ENCODE results near the gene ADGRV1.
"Not testable (repeated sequence)": the region's sequence is repeated elsewhere in the genome, so short reads cannot be mapped to it uniquely, and the experiment has no call there.

The ADGRV1 gene

DNA sequence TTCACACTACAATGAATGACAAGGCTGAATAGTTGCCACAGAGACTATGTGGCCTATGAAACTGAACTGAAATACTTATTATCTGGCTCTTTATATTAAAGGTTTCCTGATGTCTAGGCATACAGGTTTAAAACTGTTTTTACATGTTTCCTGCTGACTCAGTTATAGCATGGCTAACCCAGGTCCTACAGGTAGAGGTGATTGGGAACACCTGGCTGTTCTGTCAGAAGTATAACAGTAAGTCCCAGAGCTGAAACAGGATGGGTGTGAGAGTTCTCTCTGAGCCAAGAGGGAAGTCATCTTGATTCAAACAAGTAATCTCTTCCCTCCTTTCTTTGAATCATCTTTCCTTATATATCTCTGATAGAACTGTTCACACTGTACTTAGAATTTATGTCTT, 4.9 kb upstream of the ADGRV1 start:
- DNase-seq: no peak

GRCh38 chr5:90554358-90555006, 4.1 kb upstream of the ADGRV1 start:
- DNase-seq: no peak

- no peak for DNase-seq
Measured at GRCh38 chr5:90555666-90556065, 2.9 kb upstream of the ADGRV1 start.

DNA sequence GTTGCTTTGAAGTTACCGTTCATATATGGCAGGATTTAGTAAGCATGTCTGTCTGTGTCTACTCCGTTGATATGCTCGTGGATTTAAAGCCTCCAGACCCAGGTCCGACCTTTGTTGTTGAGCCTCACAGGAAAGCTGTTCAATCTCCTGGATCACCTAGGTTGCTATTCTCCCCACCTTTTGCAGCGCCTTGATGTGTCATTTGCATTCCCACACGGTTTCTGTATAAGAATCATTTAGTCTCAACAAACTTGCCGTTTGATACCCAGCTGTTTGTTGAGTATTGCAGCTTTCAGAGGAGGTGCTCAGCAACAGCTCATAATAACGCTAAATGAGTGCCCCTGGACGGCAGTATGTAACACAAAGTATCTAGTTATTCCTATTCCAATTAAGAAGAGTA, 1.2 kb upstream of the ADGRV1 start:
- no peak for DNase-seq

GRCh38 chr5:90557871-90558270, 726 bp upstream of the ADGRV1 start:
- DNase-seq: no peak

- DNase-seq: no peak
Measured at GRCh38 chr5:90560771-90561170, 2.2 kb downstream of the ADGRV1 start.

DNA sequence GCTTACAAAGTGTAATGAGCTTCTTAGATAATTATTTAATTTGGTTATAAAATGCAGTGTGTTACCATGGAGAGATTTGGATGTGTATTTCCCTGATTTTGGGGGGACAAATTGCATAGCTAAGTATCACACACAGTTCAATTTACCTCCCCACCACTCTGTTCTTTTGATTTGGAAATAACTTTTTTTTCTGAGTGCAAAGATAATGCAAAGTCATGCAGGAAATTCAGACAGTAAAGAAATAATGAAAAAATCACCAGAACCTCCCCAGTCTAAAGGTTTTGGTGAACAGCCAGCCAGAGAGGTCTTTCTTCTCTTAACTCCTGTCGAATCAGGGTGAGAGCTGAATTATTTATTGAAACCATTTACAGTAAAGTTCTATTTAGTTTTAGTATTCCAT, 3.2 kb downstream of the ADGRV1 start:
- DNase-seq: no peak

DNA sequence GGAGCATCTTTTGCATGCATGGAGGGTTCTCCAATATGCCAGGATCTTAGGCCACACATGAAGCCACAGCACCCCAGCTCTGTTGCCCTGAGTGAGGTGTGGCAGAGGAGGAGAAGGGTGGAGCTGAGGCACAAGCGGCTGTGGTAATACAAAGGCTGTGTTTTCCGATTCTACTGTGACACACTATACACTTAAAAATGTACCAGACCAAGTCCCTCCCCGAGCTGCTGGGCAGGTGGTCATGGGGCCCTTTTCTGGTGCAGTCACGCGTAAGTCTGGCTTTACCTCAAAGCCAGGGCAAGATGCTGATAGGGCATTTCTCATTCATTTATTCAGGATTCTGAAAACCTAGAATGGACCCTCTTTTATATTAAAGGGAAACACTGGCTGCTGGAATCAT, 3.7 kb downstream of the ADGRV1 start:
- DNase-seq: no peak

- no peak for DNase-seq
Measured at GRCh38 chr5:90563108-90563507, 4.5 kb downstream of the ADGRV1 start.

GRCh38 chr5:90565491-90565890, 6.9 kb downstream of the ADGRV1 start:
- no peak for DNase-seq

DNA sequence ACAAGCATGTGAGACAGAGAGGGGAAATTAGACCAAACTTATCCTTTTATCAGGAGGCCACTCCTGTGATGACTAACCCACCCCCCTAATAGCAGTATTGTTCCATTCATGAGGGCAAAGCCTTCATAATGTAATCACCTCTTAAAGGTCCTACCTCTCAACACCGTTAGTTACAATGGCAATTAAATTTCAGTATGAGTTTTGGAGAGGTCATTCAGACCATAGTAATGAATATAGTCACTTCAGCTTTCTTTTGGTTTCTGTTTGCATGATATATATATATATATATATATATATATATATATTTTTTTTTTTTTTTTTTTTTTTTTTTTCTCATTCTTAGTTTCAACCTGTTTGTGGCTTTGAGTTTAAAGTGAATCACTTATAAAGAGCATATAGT, 10.5 kb downstream of the ADGRV1 start:
- no peak for DNase-seq

DNA sequence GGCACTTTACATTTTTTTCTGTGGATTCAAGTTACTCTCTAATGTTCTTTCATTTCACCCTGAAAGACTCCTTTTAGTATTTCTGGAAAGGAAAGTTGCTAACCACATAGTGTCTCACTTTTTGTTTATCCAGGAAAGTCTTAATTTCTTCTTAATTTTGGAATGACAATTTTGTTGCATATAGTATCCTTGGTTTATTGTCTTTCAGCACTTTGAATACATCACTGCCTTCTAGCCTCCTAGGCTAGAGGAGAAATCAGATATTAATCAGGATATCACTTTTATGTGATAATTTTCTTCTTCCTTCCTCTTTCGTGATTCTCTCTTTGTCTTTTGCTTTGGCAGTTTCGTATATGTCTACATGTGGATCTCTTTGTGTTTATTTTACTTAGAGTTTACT, 11.4 kb downstream of the ADGRV1 start:
- no peak for DNase-seq

DNA sequence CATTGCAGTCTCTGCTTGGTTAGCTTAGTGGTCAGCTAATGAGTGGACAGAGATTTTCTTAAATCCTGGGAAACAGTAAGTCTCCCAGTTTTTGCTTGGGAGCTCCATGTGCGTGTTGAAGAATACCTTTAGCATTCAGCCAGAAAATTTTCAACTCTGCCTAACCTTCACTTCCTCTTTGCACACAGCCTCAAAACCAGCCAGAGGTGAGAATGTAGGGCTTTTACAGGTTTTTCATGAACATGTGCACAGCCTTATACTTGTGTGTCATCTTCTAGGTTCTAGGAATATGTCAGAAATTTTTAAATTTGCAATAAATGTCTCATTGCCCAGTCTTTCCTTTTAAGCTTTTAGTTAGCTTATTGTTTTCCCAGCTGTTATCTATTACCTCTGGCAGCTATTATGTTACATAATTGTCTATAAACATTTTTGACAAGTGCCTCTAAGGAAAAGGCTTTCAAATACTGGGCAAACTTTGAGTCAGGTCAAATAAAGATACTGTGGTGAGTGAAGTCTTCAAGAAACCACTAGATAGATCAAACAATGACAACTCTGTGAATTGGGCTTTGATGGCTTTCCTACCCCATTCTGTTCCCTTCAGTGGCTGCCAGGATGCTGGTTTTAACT, 12.7 kb downstream of the ADGRV1 start:
- DNase-seq: no peak

GRCh38 chr5:90575712-90576111, 17.1 kb downstream of the ADGRV1 start:
- DNase-seq: no peak

DNA sequence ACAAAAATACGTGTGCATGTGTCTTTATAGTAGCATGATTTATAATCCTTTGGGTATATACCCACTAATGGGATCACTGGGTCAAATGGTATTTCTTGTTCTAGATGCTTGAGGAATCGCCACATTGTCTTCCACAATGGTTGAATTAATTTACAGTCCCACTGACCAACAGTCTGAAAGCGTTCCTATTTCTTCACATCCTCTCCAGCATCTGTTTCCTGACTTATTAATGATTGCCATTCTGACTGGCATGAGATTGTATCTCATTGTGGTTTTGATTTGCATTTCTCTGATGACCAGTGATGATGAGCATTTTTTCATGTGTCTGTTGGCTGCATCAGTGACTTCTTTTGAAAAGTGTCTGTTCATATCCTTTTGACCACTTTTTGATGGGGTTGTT, 18.0 kb downstream of the ADGRV1 start:
- not testable (repeated sequence) for DNase-seq

DNA sequence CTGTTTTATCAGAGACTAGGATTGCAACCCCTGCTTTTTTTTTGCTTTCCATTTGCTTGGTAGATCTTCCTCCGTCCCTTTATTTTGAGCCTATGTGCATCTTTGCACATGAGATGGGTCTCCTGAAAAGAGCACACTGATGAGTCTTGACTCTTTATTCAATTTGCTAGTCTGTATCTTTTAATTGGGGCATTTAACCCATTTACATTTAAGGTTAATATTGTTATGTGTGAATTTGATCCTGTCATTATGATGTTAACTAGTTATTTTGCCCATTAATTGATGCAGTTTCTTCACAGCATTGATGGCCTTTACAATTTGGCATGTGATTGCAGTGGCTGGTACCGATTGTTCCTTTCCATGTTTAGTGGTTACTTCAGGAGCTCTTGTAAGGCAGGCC, 21.3 kb downstream of the ADGRV1 start:
- DNase-seq: not testable (repeated sequence)

DNA sequence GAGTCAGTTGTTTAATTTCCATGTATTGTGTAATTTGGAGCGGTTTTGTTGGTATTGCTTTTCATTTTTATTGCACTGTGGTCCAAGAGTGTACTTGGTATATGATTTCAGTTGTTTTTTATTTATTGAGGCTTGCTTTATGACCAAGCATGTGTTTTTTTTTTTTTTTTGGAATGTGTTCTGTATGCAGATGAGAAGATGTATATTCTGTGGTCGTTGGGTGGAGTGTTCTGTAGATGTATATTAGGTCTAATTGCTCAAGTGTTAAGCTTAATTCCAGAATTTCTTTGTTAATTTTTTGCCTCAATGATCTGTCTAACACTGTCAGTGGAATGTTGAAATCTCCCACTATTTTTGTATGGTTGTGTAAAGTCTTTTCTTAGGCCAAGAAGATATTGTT, 23.4 kb downstream of the ADGRV1 start:
- DNase-seq: no peak

- no peak for DNase-seq
Measured at GRCh38 chr5:90585337-90585986, 26.9 kb downstream of the ADGRV1 start.

DNA sequence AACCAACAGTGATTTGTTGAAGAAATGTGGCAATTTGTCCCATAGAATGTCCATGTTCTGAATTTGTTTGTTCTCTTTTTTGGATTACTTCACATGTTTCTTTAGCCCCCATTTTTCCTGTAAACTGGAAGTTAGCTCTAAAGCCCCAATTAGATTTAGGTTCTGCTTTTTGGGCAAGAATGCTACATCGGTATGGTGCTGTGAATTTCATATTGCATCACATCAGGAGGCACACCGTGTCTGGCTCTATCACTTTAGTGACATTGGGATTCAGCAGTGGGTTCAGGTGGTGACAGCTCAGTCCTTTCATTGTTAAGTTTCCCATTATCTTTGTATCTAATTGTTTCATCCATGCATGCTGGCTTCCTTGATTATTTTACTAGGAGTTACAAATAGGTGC, 27.9 kb downstream of the ADGRV1 start:
- no peak for DNase-seq

DNA sequence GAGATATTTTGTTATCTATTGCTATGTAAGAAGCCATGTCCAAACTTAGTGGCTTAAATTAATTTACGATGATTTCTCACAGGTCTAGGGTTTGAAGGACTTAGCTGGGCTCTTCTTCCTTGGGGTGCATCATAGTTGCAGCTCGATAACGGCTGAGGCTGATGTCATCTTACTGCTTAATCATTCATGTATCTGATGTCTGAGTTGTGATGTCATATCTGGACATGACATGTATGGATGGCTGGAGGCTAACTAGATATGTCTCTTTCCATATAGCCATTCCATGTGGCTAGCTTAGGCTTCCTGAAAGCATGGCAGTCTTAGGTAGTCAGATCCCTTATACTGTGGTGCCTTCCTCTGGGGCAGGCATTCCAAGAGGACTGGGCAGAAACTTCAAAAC, 31.6 kb downstream of the ADGRV1 start:
- no peak for DNase-seq

GRCh38 chr5:90593083-90593482, 34.5 kb downstream of the ADGRV1 start:
- not testable (repeated sequence) for DNase-seq

GRCh38 chr5:90595766-90596165, 37.2 kb downstream of the ADGRV1 start:
- DNase-seq: not testable (repeated sequence)

GRCh38 chr5:90598293-90598692, 39.7 kb downstream of the ADGRV1 start:
- no peak for DNase-seq

- not testable (repeated sequence) for DNase-seq
Measured at GRCh38 chr5:90600307-90600706, 41.7 kb downstream of the ADGRV1 start.

GRCh38 chr5:90601468-90601867, 42.9 kb downstream of the ADGRV1 start:
- no peak for DNase-seq
